PFSK-1 (cell line): Measurements from ENCODE around the gene BTAF1.

Source experiments
- POLR2AphosphoS5 ChIP-seq: IDR thresholded peaks from 2 replicates; pipeline ENCODE4 v1.6.1; 2012; ENCODE audit warnings: low read depth, mild to moderate bottlenecking, control low read depth, low read length, moderate library complexity
- SIN3A ChIP-seq: IDR thresholded peaks from 2 replicates; pipeline ENCODE4 v1.6.1; 2012; ENCODE audit warnings: mild to moderate bottlenecking, low read length, moderate library complexity, borderline replicate concordance; ENCODE audit not compliant: insufficient read depth
- TAF1 ChIP-seq: IDR thresholded peaks from 2 replicates; pipeline ENCODE4 v1.6.1; 2012; ENCODE audit warnings: low read length, control low read depth, borderline replicate concordance; ENCODE audit not compliant: insufficient read depth
- TF ChIP-seq, protein P1 (sequence below), 2 experiments: IDR thresholded peaks; 2 replicates each; pipeline versions ENCODE4 v1.6.1 to v1.8.0; 2011 to 2012; ENCODE audit warnings: low read depth in 2 of 2, low read length in 2 of 2, control low read depth in 1 of 2, inconsistent platforms in 1 of 2, mild to moderate bottlenecking in 1 of 2, moderate library complexity in 1 of 2; ENCODE audit not compliant: insufficient read depth in 1 of 2

DNA sequence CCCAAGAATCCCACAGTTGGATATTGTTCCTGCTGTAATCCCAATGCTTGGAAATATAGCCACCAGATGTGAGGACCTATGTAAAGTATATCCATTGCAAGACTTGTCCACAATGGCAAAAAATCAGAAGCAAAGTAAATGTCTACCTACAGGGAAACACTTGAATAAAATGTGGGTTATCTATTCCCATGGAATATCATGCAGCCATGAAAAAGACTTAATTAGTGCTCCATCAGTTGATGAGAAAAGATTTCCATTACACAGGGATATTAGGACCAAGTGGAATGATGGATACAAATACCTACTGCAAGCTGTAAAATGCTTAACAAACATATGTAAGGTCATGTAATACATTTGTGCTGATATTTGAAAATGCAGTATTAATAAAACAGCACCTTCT lies 131.2 kb downstream of the BTAF1 start:
- no peak for TF ChIP-seq POLR2AphosphoS5
- TF ChIP-seq SIN3A, result no peak
- no peak for TF ChIP-seq TAF1
- TF ChIP-seq, protein P1, sequence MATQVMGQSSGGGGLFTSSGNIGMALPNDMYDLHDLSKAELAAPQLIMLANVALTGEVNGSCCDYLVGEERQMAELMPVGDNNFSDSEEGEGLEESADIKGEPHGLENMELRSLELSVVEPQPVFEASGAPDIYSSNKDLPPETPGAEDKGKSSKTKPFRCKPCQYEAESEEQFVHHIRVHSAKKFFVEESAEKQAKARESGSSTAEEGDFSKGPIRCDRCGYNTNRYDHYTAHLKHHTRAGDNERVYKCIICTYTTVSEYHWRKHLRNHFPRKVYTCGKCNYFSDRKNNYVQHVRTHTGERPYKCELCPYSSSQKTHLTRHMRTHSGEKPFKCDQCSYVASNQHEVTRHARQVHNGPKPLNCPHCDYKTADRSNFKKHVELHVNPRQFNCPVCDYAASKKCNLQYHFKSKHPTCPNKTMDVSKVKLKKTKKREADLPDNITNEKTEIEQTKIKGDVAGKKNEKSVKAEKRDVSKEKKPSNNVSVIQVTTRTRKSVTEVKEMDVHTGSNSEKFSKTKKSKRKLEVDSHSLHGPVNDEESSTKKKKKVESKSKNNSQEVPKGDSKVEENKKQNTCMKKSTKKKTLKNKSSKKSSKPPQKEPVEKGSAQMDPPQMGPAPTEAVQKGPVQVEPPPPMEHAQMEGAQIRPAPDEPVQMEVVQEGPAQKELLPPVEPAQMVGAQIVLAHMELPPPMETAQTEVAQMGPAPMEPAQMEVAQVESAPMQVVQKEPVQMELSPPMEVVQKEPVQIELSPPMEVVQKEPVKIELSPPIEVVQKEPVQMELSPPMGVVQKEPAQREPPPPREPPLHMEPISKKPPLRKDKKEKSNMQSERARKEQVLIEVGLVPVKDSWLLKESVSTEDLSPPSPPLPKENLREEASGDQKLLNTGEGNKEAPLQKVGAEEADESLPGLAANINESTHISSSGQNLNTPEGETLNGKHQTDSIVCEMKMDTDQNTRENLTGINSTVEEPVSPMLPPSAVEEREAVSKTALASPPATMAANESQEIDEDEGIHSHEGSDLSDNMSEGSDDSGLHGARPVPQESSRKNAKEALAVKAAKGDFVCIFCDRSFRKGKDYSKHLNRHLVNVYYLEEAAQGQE (IDR thresholded peaks at IDR 0.05; ENCODE audit: insufficient read depth in 1 of 2, low read depth in 2 of 2, low read length in 2 of 2), result no peak
